Breast epithelium (tissue), 4 donors: ENCODE data around the gene SCAF1. TPM values are rescaled to one million over a fixed set of nuclear protein-coding genes. Genes with fewer than 3 reads are reported as not detected.

ENCODE experiments used
- DNase-seq, 2 donors: peaks; one replicate each; pipeline ENCODE4 v3.0.0-alpha.2; 2019; ENCODE audit warnings: low spot score in 2 of 2
- H3K27ac ChIP-seq, 2 donors: fragments of 200-600 bp; sonication (generic) in 1 of 2; one replicate each; pipeline ENCODE4 v1.5.1; 2016 to 2019; ENCODE audit warnings: mild to moderate bottlenecking in 1 of 2
- H3K27me3 ChIP-seq, 2 donors: fragments of 200-600 bp; sonication (generic) in 1 of 2; one replicate each; pipeline versions ENCODE4 v1.5.1 to v1.6.0; 2017 to 2019; ENCODE audit warnings: control low read depth in 1 of 2, mild to moderate bottlenecking in 1 of 2
- H3K36me3 ChIP-seq: fragments of 200-600 bp; one replicate; pipeline ENCODE4 v1.5.1; 2019
- H3K4me1 ChIP-seq, 2 donors: fragments of 200-600 bp; sonication (generic); one replicate each; pipeline ENCODE4 v1.5.1; 2016 to 2019; ENCODE audit warnings: control low read depth in 1 of 2
- H3K4me3 ChIP-seq, 3 donors: fragments of 200-600 bp; sonication (generic); 1 replicate in 2 of 3; 2 replicates in 1 of 3; pipeline ENCODE4 v1.5.1; 2016 to 2019; ENCODE audit warnings: mild to moderate bottlenecking in 3 of 3, moderate library complexity in 2 of 3
- H3K9me3 ChIP-seq, 2 donors: fragments of 200-600 bp; sonication (generic) in 1 of 2; one replicate each; pipeline ENCODE4 v1.5.1; 2016 to 2019; ENCODE audit warnings: control low read depth in 1 of 2
- CTCF ChIP-seq, 3 donors: fragments of 450-650 bp; IDR thresholded peaks; one replicate each; pipeline ENCODE4 v1.5.1; 2016 to 2017; ENCODE audit warnings: antibody characterized with exemption in 3 of 3, mild to moderate bottlenecking in 3 of 3, moderate library complexity in 3 of 3
- POLR2A ChIP-seq: fragments of 450-650 bp; IDR thresholded peaks from one replicate; pipeline ENCODE4 v1.6.1; 2016; ENCODE audit warnings: antibody characterized with exemption, mild to moderate bottlenecking, moderate library complexity
- POLR2AphosphoS5 ChIP-seq, 3 donors: sonication (generic); formaldehyde crosslinking; IDR thresholded peaks; one replicate each; pipeline ENCODE4 v1.6.1; 2017; ENCODE audit warnings: antibody characterized with exemption in 3 of 3
- intact Hi-C: fragments of 100-400 bp; cut with DNase I; formaldehyde crosslinking; loops from one replicate; pipeline ENCODE4 v1.15.1; 2023; ENCODE audit warnings: low total_unique reads
- total RNA-seq, 3 donors: library from RNA; depleted of rRNA; stranded (reverse); fragments of >200 nt; gene quantifications; one replicate each; pipeline ENCODE4 v1.1.0, GENCODE V29; 2016

The SCAF1 gene
- total RNA-seq, 3 donors from 2014 or later = 9.8 to 15.4 (median 10.6) TPM

GRCh38 chr19:49594157-49594992 lies 47.6 kb upstream of the SCAF1 start:
- no peak for TF ChIP-seq POLR2A
- no peak for TF ChIP-seq POLR2AphosphoS5 (IDR thresholded peaks at IDR 0.05)
- no peak for TF ChIP-seq CTCF (IDR thresholded peaks at IDR 0.05)
- peaks cover 4 to 6% of the 10 kb centered on the region in 2 donors for H3K4me1 ChIP-seq
- no peaks in the 10 kb centered on the region for H3K9me3 ChIP-seq
- no peaks in the 10 kb centered on the region for H3K27me3 ChIP-seq
- intact Hi-C loops = no loop called here
- peak overlapping the region; percentile 83 to 86 for H3K27ac ChIP-seq
- DNase-seq = no peak
- H3K36me3 ChIP-seq = peaks cover 5% of the 10 kb centered on the region
- no peak overlapping the region for H3K4me3 ChIP-seq

- Histone ChIP-seq H3K36me3 (peaks cover 5% of the 10 kb centered on the region), H3K4me3 (no peak overlapping the region), H3K27ac (no peak overlapping the region), H3K9me3 (no peaks in the 10 kb centered on the region), H3K27me3 (no peaks in the 10 kb centered on the region), H3K4me1 (peaks cover 4 to 6% of the 10 kb centered on the region in 2 donors)
- intact Hi-C loops = no loop called here
- no peak for DNase-seq
- no peak for TF ChIP-seq POLR2AphosphoS5 (IDR thresholded peaks at IDR 0.05)
- TF ChIP-seq CTCF (IDR thresholded peaks at IDR 0.05) = no peak
- TF ChIP-seq POLR2A = no peak
These were observed 46.8 kb upstream of the SCAF1 start for GRCh38 chr19:49594993-49595818.

GRCh38 chr19:49595819-49596404 lies 46.1 kb upstream of the SCAF1 start:
- Histone ChIP-seq H3K36me3 (peaks cover 5% of the 10 kb centered on the region), H3K4me3 (no peak overlapping the region), H3K9me3 (no peaks in the 10 kb centered on the region), H3K4me1 (peaks cover 4 to 6% of the 10 kb centered on the region in 2 donors), H3K27me3 (no peaks in the 10 kb centered on the region), H3K27ac (peak overlapping the region in 1 of 2 donors; percentile 12)
- no peak for TF ChIP-seq POLR2A
- TF ChIP-seq POLR2AphosphoS5 (IDR thresholded peaks at IDR 0.05) = no peak
- no peak for TF ChIP-seq CTCF (IDR thresholded peaks at IDR 0.05)
- intact Hi-C loops = no loop called here
- DNase-seq = no peak

- intact Hi-C loops = no loop called here
- Histone ChIP-seq H3K4me3 (no peak overlapping the region), H3K27me3 (no peaks in the 10 kb centered on the region), H3K4me1 (peaks cover 4 to 6% of the 10 kb centered on the region in 2 donors), H3K36me3 (peaks cover 5% of the 10 kb centered on the region), H3K9me3 (no peaks in the 10 kb centered on the region), H3K27ac (peak overlapping the region in 1 of 2 donors; percentile 12)
- TF ChIP-seq POLR2A = no peak
- no peak for TF ChIP-seq CTCF (IDR thresholded peaks at IDR 0.05)
- no peak for TF ChIP-seq POLR2AphosphoS5 (IDR thresholded peaks at IDR 0.05)
- no peak for DNase-seq
These were observed 45.6 kb upstream of the SCAF1 start for GRCh38 chr19:49596407-49596806.
